OCI-LY1 (cell line): Measurements from ENCODE around the gene TOR2A.

Source experiments
- CTCF ChIP-seq: fragments of 200-600 bp; sonication (generic), shearing (Covaris generic); IDR thresholded peaks from 2 replicates; pipeline ENCODE4 v1.5.1; 2017; ENCODE audit warnings: mild to moderate bottlenecking, antibody characterized with exemption, low read length, moderate library complexity, mixed read lengths
- EZH2 ChIP-seq: fragments of 200-600 bp; sonication (generic), shearing (Covaris generic); IDR thresholded peaks from 2 replicates; pipeline ENCODE4 v1.8.0; 2017; ENCODE audit warnings: borderline replicate concordance, mixed run types, mild to moderate bottlenecking, antibody characterized with exemption, low read length, moderate library complexity, mixed read lengths

- TF ChIP-seq CTCF = no peak
- no peak for TF ChIP-seq EZH2
Measured at GRCh38 chr9:127749090-127749787, 14.1 kb upstream of the TOR2A start.
